Trophoblast cell (in vitro differentiated cells and primary cell): ENCODE measurements around the gene FHOD3.

ENCODE experiments used
- DNase-seq, 2 donors: peaks; one replicate each; pipeline ENCODE4 v3.0.0-alpha.2; 2016
- H2AFZ ChIP-seq: 2 replicates; pipeline ENCODE4 v1.6.1; 2013; ENCODE audit warnings: low read length, moderate library complexity, mild to moderate bottlenecking; ENCODE audit not compliant: insufficient read depth, poor library complexity
- H2AK5ac ChIP-seq: 2 replicates; pipeline ENCODE4 v1.6.1; 2013; ENCODE audit warnings: mild to moderate bottlenecking, low read length
- H2BK120ac ChIP-seq: 2 replicates; pipeline ENCODE4 v1.6.1; 2013; ENCODE audit warnings: low read length, mild to moderate bottlenecking, moderate library complexity; ENCODE audit not compliant: insufficient read depth, poor library complexity
- H2BK12ac ChIP-seq: 2 replicates; pipeline ENCODE4 v1.6.1; 2013; ENCODE audit warnings: mild to moderate bottlenecking, low read length, moderate library complexity
- H2BK5ac ChIP-seq: 2 replicates; pipeline ENCODE4 v1.6.1; 2013; ENCODE audit warnings: low read length, low read depth, moderate library complexity, mild to moderate bottlenecking; ENCODE audit not compliant: poor library complexity
- H3K14ac ChIP-seq: 2 replicates; pipeline ENCODE4 v1.6.1; 2013; ENCODE audit warnings: mild to moderate bottlenecking, low read length
- H3K18ac ChIP-seq: 2 replicates; pipeline ENCODE4 v1.6.1; 2013; ENCODE audit warnings: mild to moderate bottlenecking, low read length
- H3K23ac ChIP-seq: 2 replicates; pipeline ENCODE4 v1.6.1; 2013; ENCODE audit warnings: low read length
- H3K27ac ChIP-seq: 2 replicates; pipeline ENCODE4 v1.5.1; 2013; ENCODE audit warnings: low read depth, mild to moderate bottlenecking, inconsistent platforms, low read length, moderate library complexity
- H3K27me3 ChIP-seq: 2 replicates; pipeline ENCODE4 v1.6.1; 2013; ENCODE audit warnings: inconsistent platforms, mild to moderate bottlenecking, low read length, moderate library complexity; ENCODE audit not compliant: insufficient read depth
- H3K36me3 ChIP-seq, 2 experiments: 1 replicate in 1 of 2; 2 replicates in 1 of 2; pipeline ENCODE4 v1.6.1; 2013; ENCODE audit warnings: low read length in 2 of 2, mild to moderate bottlenecking in 2 of 2, moderate library complexity in 1 of 2; ENCODE audit not compliant: insufficient read depth in 2 of 2, control insufficient read depth in 1 of 2
- H3K4ac ChIP-seq: 2 replicates; pipeline ENCODE4 v1.6.1; 2013; ENCODE audit warnings: low read depth, mild to moderate bottlenecking, low read length, moderate library complexity
- H3K4me1 ChIP-seq, 2 experiments: 1 replicate in 1 of 2; 2 replicates in 1 of 2; pipeline ENCODE4 v1.6.1; 2013; ENCODE audit warnings: low read length in 2 of 2, mild to moderate bottlenecking in 2 of 2, moderate library complexity in 1 of 2; ENCODE audit not compliant: insufficient read depth in 2 of 2, control insufficient read depth in 1 of 2
- H3K4me2 ChIP-seq: 2 replicates; pipeline ENCODE4 v1.6.1; 2013; ENCODE audit warnings: inconsistent platforms, mild to moderate bottlenecking, low read length, moderate library complexity
- H3K4me3 ChIP-seq: 2 replicates; pipeline ENCODE4 v1.5.1; 2013; ENCODE audit warnings: mild to moderate bottlenecking, low read depth, low read length, inconsistent platforms
- H3K79me1 ChIP-seq: one replicate; pipeline ENCODE4 v1.6.1; 2013; ENCODE audit warnings: low read length
- H3K79me2 ChIP-seq: 2 replicates; pipeline ENCODE4 v1.6.1; 2013; ENCODE audit warnings: low read length, mild to moderate bottlenecking; ENCODE audit not compliant: control insufficient read depth, insufficient read depth, poor library complexity
- H3K9ac ChIP-seq: 2 replicates; pipeline ENCODE4 v1.6.1; 2013; ENCODE audit warnings: mild to moderate bottlenecking, low read length
- H3K9me3 ChIP-seq: 2 replicates; pipeline ENCODE4 v1.6.1; 2013; ENCODE audit warnings: low read depth, mild to moderate bottlenecking, control low read depth, inconsistent platforms, low read length; ENCODE audit not compliant: insufficient read depth
- H4K12ac ChIP-seq: 2 replicates; pipeline ENCODE4 v1.6.1; 2013; ENCODE audit warnings: low read depth, mild to moderate bottlenecking, low read length, moderate library complexity
- H4K8ac ChIP-seq: 2 replicates; pipeline ENCODE4 v1.6.1; 2013; ENCODE audit warnings: low read depth, mild to moderate bottlenecking, low read length, moderate library complexity
- H4K91ac ChIP-seq: one replicate; pipeline ENCODE4 v1.6.1; 2013; ENCODE audit warnings: low read depth, mild to moderate bottlenecking, low read length, moderate library complexity
- WGBS: extraction: QIAGEN DNeasy Blood & Tissue Kit; methylation state at CpG from one replicate; pipeline ENCODE4 v1.1.7; 2013; ENCODE audit warnings: missing lambda C conversion rate; ENCODE audit not compliant: insufficient read length, insufficient coverage; ENCODE audit errors: extremely low coverage; 5-methylcytosine and 5-hydroxymethylcytosine counted together

FHOD3 gene

GRCh38 chr18:36692921-36693332 is 395.4 kb downstream of the FHOD3 start:
- Histone ChIP-seq H2BK12ac (no peak overlapping the region), H3K9me3 (no peaks in the 10 kb centered on the region), H3K9ac (no peak overlapping the region), H3K79me1 (no peaks in the 10 kb centered on the region), H3K27me3 (no peaks in the 10 kb centered on the region), H2AK5ac (no peak overlapping the region), H2BK120ac (no peak overlapping the region), H3K36me3 (peaks cover 10 to 23% of the 10 kb centered on the region in 2 experiments), H4K91ac (no peak overlapping the region), H3K4me2 (no peak overlapping the region), H3K23ac (no peak overlapping the region), H4K8ac (no peak overlapping the region), H3K4me1 (no peaks in the 10 kb centered on the region), H3K18ac (no peak overlapping the region), H4K12ac (no peak overlapping the region), H3K27ac (no peak overlapping the region), H2BK5ac (no peak overlapping the region), H3K14ac (no peak overlapping the region), H3K4me3 (no peak overlapping the region), H3K79me2 (no peaks in the 10 kb centered on the region), H3K4ac (no peak overlapping the region), H2AFZ (no peak overlapping the region)
- DNase-seq = no peak
- WGBS = no CpG with 5 or more reads among the region's 9 CpGs

DNA sequence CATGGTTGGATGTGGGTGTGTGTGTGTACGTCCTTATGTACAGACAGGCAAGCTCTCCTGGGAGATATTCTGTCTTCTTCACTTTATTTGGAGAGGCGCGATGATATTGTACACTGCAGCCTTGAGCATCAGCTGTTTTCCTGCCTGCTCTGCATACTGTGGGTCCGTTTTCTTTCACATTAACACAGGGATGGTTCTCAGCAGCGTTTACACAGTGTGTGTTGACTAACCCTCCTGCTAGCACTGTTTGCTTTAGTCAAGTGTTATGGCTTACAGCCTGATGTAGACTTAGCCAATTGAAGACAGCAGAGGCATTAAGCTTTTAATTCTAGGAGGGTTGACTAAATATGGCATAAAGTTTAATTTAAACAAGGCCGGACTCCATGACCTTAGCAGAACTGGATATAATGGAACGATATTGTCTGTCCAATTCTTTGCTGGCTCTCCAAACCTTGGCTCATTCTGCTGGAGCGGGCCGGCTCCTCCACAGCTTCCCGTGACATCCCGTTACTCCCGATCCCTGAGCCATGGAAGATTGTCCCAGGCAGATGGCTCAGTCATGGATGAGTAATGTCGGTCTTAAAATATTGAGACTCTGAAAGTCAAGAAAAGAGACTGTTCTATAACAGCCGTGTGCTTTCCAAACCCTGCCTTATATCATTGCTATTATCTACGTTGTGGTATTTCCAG is 396.6 kb downstream of the FHOD3 start:
- H3K4me2 ChIP-seq = no peak overlapping the region
- no peak overlapping the region for H2BK12ac ChIP-seq
- H2BK120ac ChIP-seq = no peak overlapping the region
- no peak overlapping the region for H3K14ac ChIP-seq
- no peaks in the 10 kb centered on the region for H3K4me1 ChIP-seq
- no peak overlapping the region for H3K23ac ChIP-seq
- no peak overlapping the region for H3K4me3 ChIP-seq
- H3K36me3 ChIP-seq = peaks cover 10 to 22% of the 10 kb centered on the region in 2 experiments
- no peak overlapping the region for H2AFZ ChIP-seq
- DNase-seq = no peak
- no peaks in the 10 kb centered on the region for H3K9me3 ChIP-seq
- no peak overlapping the region for H2AK5ac ChIP-seq
- no peak overlapping the region for H4K91ac ChIP-seq
- H4K8ac ChIP-seq = no peak overlapping the region
- no peak overlapping the region for H3K9ac ChIP-seq
- no peak overlapping the region for H4K12ac ChIP-seq
- no CpG with 5 or more reads among the region's 15 CpGs for WGBS
- no peaks in the 10 kb centered on the region for H3K79me1 ChIP-seq
- H2BK5ac ChIP-seq = no peak overlapping the region
- no peaks in the 10 kb centered on the region for H3K27me3 ChIP-seq
- no peak overlapping the region for H3K4ac ChIP-seq
- no peaks in the 10 kb centered on the region for H3K79me2 ChIP-seq
- no peak overlapping the region for H3K18ac ChIP-seq
- no peak overlapping the region for H3K27ac ChIP-seq

GRCh38 chr18:36695806-36696205 is 398.3 kb downstream of the FHOD3 start:
- H4K12ac ChIP-seq = no peak overlapping the region
- H3K4me1 ChIP-seq = no peaks in the 10 kb centered on the region
- H3K9ac ChIP-seq = no peak overlapping the region
- H3K27ac ChIP-seq = no peak overlapping the region
- no peak for DNase-seq
- H2AFZ ChIP-seq = no peak overlapping the region
- no peak overlapping the region for H2BK12ac ChIP-seq
- H3K4me2 ChIP-seq = no peak overlapping the region
- H2BK5ac ChIP-seq = no peak overlapping the region
- H3K36me3 ChIP-seq = peaks cover 11 to 25% of the 10 kb centered on the region in 2 experiments
- H4K91ac ChIP-seq = no peak overlapping the region
- no peak overlapping the region for H2AK5ac ChIP-seq
- no peaks in the 10 kb centered on the region for H3K9me3 ChIP-seq
- no peak overlapping the region for H3K4me3 ChIP-seq
- H3K4ac ChIP-seq = no peak overlapping the region
- no peak overlapping the region for H3K18ac ChIP-seq
- H3K79me1 ChIP-seq = no peaks in the 10 kb centered on the region
- H3K79me2 ChIP-seq = no peaks in the 10 kb centered on the region
- H3K27me3 ChIP-seq = no peaks in the 10 kb centered on the region
- H3K14ac ChIP-seq = no peak overlapping the region
- H2BK120ac ChIP-seq = no peak overlapping the region
- H4K8ac ChIP-seq = no peak overlapping the region
- no CpG with 5 or more reads among the region's 3 CpGs for WGBS
- no peak overlapping the region for H3K23ac ChIP-seq

GRCh38 chr18:36697905-36698304 is 400.4 kb downstream of the FHOD3 start:
- no peak overlapping the region for H2BK12ac ChIP-seq
- no peak overlapping the region for H3K4me3 ChIP-seq
- H2BK5ac ChIP-seq = no peak overlapping the region
- H2AK5ac ChIP-seq = no peak overlapping the region
- H3K18ac ChIP-seq = no peak overlapping the region
- H3K27ac ChIP-seq = no peak overlapping the region
- H4K91ac ChIP-seq = no peak overlapping the region
- no peak overlapping the region for H4K12ac ChIP-seq
- H3K14ac ChIP-seq = no peak overlapping the region
- no peaks in the 10 kb centered on the region for H3K4me1 ChIP-seq
- H4K8ac ChIP-seq = no peak overlapping the region
- no peaks in the 10 kb centered on the region for H3K9me3 ChIP-seq
- no peaks in the 10 kb centered on the region for H3K79me2 ChIP-seq
- no peaks in the 10 kb centered on the region for H3K27me3 ChIP-seq
- no peak overlapping the region for H2AFZ ChIP-seq
- no peak overlapping the region for H3K4me2 ChIP-seq
- H2BK120ac ChIP-seq = no peak overlapping the region
- no CpG with 5 or more reads among the region's 2 CpGs for WGBS
- no peak for DNase-seq
- peaks cover 11 to 18% of the 10 kb centered on the region in 2 experiments for H3K36me3 ChIP-seq
- no peak overlapping the region for H3K4ac ChIP-seq
- H3K9ac ChIP-seq = no peak overlapping the region
- no peaks in the 10 kb centered on the region for H3K79me1 ChIP-seq
- peak overlapping the region; percentile 34 for H3K23ac ChIP-seq
